GM19025 (cell line): ENCODE data around the gene DVL2.
"Not testable (repeated sequence)": the region's sequence is repeated elsewhere in the genome, so short reads cannot be mapped to it uniquely, and the experiment has no call there.

Source experiments
- ATAC-seq: cut with Tn5 transposase; IDR thresholded peaks from one replicate; pipeline ENCODE4 v1.9.1; 2021; ENCODE audit warnings: mild to moderate bottlenecking, low read depth, moderate library complexity; ENCODE audit not compliant: unreplicated experiment

The DVL2 gene

GRCh38 chr17:7258731-7259554, 24.6 kb upstream of the DVL2 start:
- no peak for ATAC-seq

GRCh38 chr17:7256766-7257456, 22.6 kb upstream of the DVL2 start:
- no peak for ATAC-seq

DNA sequence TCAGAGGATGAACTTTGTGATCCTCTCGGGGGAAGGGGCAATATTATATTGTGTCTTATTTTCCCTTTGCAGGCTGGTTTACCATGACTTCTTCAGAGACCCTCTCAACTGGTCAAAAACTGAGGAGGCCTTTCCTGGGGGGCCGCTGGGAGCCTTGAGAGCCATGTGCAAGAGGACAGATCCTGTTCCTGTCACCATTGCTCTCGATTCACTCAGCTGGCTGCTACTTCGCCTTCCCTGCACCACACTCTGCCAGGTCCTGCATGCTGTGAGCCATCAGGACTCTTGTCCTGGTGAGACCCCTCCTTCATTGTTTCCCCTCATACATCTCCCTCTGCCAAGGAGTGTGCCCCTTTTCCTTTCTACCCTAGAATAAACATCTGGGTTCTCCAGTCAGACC, 20.2 kb upstream of the DVL2 start:
- no peak for ATAC-seq

DNA sequence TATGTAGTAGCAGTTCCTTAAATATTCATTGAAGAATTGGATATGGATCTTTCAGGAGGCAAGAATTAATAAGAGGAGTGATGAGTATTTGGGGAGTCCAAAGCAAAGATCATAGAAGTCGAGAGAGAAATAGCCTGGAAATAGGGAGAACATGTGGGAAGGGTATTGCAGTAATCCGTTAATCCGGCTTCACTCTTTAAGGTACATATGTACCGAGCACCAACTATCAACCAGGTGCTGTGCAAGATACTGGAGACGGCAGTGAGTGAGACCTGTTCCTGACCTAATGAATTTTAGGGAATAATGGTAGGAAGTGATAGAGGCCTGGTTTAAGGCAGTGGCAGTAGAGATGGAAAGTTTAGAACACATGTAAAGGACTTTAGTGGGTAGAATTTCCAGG, 18.8 kb upstream of the DVL2 start:
- no peak for ATAC-seq

- peak; percentile 27 for ATAC-seq
Observed at GRCh38 chr17:7252176-7253043, 18.1 kb upstream of the DVL2 start, which contains the start of gene ELP5. Gene ELP5 (plus strand): TSS chr17:7252215. CDS start chr17:7252551, 336 bp downstream.

DNA sequence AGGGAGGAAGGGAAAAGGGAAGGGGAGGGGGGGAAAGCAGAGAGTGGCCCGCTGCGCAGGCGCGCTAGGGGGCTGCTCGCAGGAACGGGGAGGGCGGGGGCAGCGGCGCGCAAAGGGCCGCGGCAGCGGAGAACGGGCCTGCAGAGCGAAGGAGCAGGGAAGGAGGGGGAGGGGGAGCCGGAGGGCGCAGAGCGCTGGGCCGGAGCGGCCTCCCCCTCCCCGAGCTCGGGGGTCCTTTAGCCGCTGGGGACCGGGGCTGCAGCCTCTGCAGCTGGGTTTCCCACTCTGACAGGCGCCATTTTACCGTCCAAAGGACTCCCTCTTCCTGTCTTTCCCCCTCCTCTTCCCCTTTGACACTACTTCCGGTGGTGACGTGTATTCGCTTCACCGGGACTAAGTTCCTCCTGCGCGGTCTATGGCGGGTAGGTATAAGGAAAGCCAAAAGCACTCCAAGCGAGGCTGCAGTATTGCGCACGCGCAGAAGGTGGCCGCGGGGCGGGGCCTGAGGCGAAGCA, 17.4 kb upstream of the DVL2 start, which contains the start of gene CTDNEP1:
TSS of gene CTDNEP1 (minus strand) at position 74 of the 515 bp plus-strand sequence. CDS start 438 bp downstream, outside the sequence.
- ATAC-seq: peak; percentile 89

DNA sequence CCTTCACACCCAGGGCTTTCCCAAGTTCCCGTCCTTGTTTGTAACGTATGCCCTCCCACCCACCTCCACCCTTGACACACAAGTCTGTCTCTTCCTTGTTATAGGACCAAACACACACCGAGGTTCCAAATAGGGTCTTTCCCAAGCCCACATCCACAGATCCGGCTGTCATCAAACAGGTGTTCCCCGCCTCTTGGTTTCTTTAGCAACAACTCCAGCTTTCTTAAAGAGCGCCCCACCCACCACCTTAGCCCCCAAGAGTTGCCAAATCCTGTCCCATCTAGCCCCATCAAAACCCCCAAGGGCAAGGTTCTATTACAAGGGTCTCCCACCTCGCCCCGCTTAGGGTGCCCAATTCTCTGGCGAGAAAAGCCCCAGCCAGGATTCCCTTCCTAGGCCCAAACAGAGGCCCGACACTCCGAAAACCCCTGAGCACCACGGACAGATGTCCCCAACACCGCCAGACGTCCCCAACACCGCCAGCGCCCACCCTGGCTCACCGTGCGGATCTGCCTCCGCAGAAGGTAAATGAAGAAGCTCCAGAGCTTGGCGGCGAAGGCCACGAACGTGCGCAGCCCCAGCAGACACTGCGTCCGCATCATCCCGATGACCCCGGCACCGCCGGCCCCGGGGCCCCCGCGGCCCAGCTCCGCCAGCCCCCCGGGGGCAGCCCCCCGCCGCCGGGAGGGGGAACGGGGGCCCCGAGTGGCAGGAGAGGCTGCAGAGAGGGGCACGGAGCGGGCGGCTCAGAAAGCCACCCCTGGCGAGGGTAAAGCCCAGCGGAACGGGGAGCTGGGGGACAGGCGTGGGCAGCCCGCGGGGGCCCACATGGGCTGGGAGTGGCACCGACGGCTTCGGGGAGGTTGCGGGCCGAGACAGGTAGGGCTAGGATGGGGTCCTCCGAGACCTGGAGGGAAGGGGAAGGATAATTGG, 16.6 kb upstream of the DVL2 start:
- ATAC-seq: no peak

DNA sequence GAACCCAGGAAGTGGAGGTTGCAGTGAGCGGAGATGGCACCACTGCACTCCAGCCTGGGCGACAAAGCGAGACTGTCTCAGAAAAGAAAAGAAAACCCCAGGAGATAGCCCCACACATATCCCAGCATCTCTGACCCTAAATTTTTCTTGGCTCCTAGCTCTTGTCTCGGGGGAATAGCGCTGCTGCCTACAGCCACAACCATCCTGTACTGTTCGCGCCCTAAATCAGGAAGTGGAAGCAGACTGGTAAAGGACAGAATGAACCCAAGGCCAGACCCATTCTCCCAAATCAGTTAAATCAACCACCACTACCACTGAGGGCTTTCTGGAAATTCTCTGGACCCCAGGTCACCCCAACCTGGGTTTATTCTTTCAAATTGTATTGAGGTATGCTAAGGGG, 15.5 kb upstream of the DVL2 start:
- no peak for ATAC-seq

- no peak for ATAC-seq
Observed at GRCh38 chr17:7249214-7249613, 14.9 kb upstream of the DVL2 start.

GRCh38 chr17:7248796-7249195, 14.5 kb upstream of the DVL2 start:
- ATAC-seq: no peak

DNA sequence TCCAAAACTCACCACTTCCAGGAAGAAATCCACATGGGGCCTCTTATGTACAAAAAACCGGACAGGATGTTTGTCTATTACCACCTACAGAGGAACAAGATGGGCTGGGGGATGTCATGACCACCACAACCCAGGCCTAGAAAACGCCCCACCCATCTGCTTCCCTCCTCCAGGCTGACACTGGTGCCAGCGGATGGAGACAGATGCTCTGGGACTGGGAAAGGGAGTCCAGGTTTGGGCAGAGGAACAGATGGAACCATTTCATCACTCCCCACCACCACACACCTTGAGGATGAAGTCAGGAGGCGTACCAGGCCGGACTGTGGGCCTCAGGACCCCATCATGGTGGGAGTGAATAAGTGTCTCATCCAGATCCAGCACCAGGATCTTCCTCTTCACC, 12.5 kb upstream of the DVL2 start:
- ATAC-seq: no peak

DNA sequence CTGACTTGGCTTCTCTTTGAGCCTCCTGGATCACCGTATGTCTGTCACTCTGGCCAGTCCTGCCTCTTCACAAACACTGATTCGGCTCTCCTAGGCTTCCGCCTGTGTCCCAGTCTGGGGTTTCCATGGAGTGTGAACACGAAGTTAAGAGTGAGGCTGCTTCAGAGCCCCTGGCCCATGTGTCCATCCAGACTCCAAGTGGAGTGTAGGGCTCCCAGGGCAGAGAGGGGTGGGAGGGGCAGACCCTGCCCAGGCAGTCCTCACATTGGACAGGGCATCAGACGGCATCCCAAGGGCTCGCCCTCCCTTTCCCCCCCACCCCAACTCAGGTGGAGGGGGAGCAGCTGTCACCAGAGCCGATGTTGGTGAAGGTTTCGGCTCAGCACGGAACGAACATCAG, 9.5 kb upstream of the DVL2 start:
- not testable (repeated sequence) for ATAC-seq

- ATAC-seq: no peak
Observed at GRCh38 chr17:7243453-7243729, 9.1 kb upstream of the DVL2 start.

DNA sequence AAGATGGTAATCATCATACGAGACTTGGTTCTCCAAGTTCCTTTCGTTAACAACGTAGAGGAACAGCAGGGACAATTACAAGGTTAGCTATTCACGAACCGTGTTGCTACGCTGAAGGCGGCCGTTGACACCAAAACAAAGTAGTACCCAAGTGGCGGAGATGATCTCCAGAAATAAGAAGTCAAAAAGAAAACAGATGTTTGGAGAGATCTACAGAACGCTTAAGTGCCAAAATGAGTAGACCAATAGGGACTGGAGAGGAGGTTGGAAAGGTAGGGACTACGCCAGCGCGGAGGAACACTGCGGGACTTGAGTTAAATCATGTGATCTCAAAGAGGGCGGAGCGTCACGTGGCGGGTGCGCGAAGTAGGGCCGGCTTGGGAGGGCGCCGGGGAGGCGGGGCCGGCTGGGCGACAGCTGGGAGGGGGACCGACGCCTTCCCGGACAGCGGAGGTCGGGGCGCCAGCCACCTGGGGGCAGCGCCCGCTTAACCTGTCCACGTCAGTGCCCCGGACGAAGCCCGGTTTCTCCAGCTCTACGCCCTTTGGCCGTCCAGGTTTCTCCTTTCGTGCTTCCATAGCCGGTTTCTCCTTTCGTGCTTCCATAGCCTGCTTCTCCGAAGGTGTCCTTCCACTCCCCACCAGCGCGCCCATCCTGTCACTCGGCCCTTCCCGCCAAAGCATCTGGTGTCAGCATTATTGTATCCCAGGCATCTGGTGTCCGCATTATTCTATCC, 8.6 kb upstream of the DVL2 start:
- peak; percentile 49 for ATAC-seq

- ATAC-seq: no peak
Observed at GRCh38 chr17:7241783-7242716, 7.7 kb upstream of the DVL2 start, which contains the start of gene GABARAP. Gene GABARAP (minus strand): TSS chr17:7242449. CDS start chr17:7242330, 119 bp downstream.

DNA sequence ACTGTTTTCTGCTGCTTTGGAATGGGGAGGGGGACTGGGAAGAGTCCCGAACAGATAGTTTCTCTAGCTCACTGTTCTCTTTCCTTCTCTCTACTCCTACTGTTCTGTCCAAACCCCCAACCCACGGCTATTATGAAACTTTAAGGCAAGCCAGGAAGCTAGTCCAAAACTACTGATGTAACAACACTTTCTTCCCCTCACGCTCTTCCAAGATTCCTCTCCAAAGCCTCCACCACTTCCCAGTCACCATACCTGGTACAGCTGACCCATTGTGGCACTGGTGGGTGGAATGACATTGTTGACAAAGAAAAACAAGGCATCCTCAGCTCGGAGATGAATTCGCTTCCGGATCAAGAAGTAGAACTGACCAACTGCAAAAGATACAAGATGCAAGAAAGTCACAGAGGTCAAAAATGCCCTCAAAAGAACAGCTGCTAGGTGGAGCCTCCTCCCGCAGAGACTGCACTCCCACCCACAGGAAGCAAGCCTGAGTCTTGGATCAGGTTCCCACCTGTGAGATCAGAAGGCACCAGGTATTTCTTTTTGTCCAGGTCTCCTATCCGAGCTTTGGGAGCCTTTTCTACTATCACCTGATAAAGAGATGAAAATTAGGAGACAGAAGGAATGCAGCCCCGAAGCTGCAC, 6.9 kb upstream of the DVL2 start:
- ATAC-seq: no peak

- no peak for ATAC-seq
Observed at GRCh38 chr17:7240375-7240774, 6.1 kb upstream of the DVL2 start.
